GM18867 (cell line): ENCODE results near the gene LRRC56.

Experiments
- ATAC-seq: cut with Tn5 transposase; IDR thresholded peaks from one replicate; pipeline ENCODE4 v1.9.1; 2021; ENCODE audit warnings: mild to moderate bottlenecking, moderate library complexity; ENCODE audit not compliant: unreplicated experiment

Gene LRRC56

DNA sequence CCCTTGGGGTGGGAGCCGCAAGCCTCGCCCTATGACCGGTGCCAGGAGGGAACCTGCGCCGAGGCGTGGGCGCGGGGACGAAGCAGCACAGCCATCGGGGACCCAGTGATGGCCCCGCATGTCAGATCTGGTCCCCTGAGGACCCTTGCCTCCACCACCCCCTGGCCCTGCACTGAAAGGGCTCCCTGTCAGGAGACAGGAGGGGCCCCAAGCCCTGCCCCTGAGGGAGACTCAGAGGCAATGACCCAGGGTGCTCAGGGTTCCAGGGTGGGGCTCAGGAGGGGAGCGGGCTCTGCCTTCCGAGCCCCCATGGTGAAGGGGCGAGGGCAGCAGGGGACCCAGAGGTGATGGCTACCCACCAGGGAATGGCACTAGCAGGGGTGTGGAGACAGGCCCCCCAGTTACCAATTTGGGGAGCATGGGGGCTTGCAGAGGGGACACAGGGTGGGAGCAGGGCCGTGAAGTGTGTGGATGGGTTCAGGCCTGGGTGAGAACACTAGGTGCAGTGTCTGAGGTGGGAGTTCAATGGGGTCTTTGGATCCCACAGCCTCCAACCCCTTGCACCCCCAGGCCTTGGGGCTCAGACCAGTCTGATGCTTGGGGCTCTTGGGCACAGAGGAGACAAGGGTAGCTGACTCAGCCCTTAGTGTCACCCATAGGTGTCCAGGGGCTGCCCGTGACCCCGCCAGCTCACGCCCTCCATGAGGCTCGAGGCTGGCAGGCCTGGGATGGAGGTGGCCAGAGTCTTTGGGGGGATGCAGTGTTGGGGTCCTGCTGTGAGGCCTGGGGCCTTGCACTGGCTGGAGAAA is 499 bp downstream of the LRRC56 start:
- ATAC-seq = no peak

GRCh38 chr11:538431-539051 is 1.2 kb downstream of the LRRC56 start:
- ATAC-seq = no peak

DNA sequence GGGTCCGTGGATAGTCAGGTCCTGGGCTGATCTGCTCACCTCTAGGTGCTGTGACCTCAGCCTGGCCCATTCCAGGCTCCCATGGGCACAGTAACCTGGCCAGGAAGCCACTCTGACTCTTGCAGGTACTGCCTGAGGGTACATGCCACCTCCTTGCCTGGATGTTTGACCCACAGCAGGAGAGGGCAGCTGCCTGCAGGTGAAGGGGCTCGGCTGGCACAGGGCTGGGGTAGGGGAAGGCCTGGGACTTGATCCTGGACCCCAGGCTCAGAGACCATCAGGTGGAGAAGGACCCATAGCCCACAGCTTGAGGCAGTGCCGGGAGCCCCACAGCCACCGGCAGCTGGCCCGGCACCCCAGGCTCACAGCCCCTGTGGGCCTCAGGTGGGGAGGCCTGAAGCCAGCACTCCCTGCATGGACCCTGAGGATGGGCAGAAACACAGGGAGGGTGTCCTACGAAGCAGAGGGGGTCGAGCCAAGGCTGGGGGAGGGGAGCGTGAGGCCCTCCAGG is 2.7 kb downstream of the LRRC56 start:
- ATAC-seq = no peak

GRCh38 chr11:540583-541432 is 3.5 kb downstream of the LRRC56 start:
- no peak for ATAC-seq

GRCh38 chr11:541433-541885 is 4.1 kb downstream of the LRRC56 start:
- no peak for ATAC-seq

DNA sequence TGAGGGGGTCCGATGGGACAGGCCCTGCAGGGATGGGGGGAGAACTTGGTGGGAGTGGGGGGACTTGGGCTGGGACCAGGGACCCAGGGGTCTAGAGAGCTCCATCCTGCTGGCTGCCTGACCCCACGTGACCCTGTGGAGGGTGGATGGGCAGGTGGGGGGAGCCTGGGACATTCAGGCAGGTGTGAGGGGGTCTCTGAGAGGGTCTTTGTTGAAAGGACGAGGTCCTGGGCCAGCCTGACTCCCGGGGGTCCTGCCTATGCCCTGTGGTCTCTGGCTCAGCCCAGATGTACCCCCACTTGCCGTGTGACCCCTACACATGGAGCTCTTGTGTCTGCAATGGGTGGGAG is 7.5 kb downstream of the LRRC56 start:
- ATAC-seq = no peak

GRCh38 chr11:545171-545570 is 7.8 kb downstream of the LRRC56 start:
- ATAC-seq = no peak

GRCh38 chr11:548700-549603 is 11.6 kb downstream of the LRRC56 start:
- ATAC-seq = no peak

DNA sequence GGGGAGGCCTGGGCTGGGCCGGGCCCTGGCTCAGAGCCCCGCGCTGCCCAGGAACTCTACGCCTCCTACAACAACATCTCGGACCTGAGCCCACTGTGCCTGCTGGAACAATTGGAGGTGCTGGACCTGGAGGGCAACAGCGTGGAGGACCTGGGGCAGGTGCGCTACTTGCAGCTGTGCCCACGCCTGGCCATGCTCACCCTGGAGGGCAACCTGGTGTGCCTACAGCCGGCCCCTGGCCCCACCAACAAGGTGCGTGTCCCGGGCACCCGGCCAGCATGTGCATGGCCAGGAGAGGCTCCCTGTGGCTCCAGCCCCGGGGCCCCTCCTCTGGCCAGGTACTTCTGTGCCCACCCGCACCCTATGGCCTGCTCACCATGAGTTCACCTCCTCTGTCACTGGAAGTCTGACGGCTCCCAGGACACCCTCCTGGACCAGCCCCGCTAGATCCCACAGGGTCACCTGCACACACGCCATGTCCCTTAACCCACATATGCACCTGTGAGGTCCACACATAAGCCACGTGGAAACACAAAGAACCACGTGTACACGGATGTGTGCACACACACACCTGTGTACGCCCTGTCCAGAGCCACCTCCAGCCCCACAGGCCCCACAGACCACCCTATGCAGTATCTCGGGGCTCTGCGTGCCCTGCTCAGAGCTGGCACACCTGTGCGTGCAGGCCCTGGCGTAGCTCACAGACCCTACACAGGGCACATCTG is 12.9 kb downstream of the LRRC56 start:
- ATAC-seq = no peak

DNA sequence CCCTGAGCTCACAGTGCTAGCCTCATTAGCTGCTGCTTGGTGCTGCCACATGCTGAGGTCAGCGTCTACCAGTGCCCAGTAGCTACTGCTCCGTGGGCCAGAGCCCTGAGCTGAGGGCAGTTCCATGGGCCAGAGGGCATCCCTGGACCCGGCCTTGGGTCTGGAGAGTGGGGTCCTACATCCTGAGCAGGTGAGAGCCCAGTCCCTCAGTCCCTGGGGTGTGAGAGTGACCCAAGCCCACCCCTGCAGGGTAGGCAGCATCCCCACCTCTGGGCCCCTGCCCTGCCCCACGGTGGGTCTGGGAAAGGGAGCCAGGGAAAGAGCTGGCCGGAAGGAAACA is 13.4 kb downstream of the LRRC56 start:
- no peak for ATAC-seq

GRCh38 chr11:551131-551530 is 13.8 kb downstream of the LRRC56 start:
- no peak for ATAC-seq

DNA sequence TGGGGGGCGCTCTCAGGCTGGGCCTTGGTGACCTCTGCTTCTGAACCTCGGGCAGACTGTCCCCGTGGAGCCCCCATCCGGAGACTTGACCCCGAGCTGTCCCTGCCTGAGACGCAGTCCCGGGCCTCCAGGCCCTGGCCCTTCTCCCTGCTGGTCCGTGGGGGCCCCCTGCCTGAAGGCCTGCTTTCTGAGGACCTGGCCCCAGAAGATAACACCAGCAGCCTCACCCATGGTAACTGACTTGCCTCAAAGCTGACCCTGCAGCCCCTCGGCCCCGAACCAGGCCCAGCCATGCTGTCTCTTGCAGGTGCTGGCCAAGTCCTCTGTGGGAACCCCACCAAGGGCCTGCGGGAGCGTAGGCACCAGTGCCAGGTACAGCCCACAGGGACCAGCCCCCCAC is 14.3 kb downstream of the LRRC56 start:
- ATAC-seq = no peak

GRCh38 chr11:553083-553987 is 16.0 kb downstream of the LRRC56 start:
- ATAC-seq = no peak

DNA sequence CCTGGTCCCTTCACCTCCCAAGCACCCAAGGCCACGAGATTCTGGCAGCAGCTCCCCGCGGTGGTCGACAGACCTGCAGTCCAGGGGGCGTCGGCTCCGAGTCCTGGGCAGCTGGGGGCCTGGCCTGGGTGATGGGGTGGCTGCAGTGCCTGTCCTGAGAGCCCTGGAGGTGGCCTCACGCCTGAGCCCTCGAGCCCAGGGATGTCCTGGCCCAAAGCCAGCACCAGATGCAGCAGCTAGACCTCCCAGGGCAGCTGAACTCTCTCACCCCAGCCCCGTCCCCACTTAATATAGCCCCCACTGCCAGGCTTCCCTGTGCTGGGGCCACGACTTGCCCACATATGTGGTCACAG is 16.6 kb downstream of the LRRC56 start:
- ATAC-seq = no peak

- ATAC-seq = peak; percentile 54
Observed at GRCh38 chr11:554428-555226, 17.3 kb downstream of the LRRC56 start.

GRCh38 chr11:555227-555779 is 18.0 kb downstream of the LRRC56 start:
- no peak for ATAC-seq

GRCh38 chr11:555780-556661 is 18.7 kb downstream of the LRRC56 start:
- ATAC-seq = no peak
